PC-9 (cell line): ENCODE results near the gene BCAT1.

ENCODE experiments used
- CTCF ChIP-seq: fragments of 200-600 bp; sonication (generic); conservative IDR thresholded peaks from 2 replicates; pipeline ENCODE4 v1.6.1; 2017; ENCODE audit warnings: mixed run types, antibody characterized with exemption, mild to moderate bottlenecking, moderate library complexity
- EZH2 ChIP-seq: fragments of 200-600 bp; sonication (generic); IDR thresholded peaks from 2 replicates; pipeline ENCODE4 v1.8.0; 2017; ENCODE audit warnings: antibody characterized with exemption, low read depth

- no peak for TF ChIP-seq CTCF
- TF ChIP-seq EZH2: no peak
These were observed 64.0 kb downstream of the BCAT1 start for GRCh38 chr12:24884911-24885310.
